ENCODE results near the gene TNS1. TPM values are rescaled to one million over a fixed set of nuclear protein-coding genes. Genes with fewer than 3 reads are reported as not detected.

The TNS1 gene
- polyA plus RNA-seq, 1 of the 3 experiments (the other 2 are of a cell fraction) = 12.1 TPM

GRCh38 chr2:217790681-217791392 is 212.0 kb downstream of the TNS1 start:
- POLR2A ChIA-PET = interaction anchor here (0.7 kb wide), 1 partner anchor 39 kb away, joined by 3 read pairs; no protein-coding TSS in a partner anchor
- 0 out of 4 replicates have a peak overlapping the region, but pooled peaks of 1 of the 2 experiments have one; percentile 14 for H3K27ac ChIP-seq (ENCODE audit: low read depth in 2 of 2, low read length in 1 of 2)
- no peaks in the 10 kb centered on the region for H3K27me3 ChIP-seq (ENCODE audit: insufficient read depth)
- no peaks in the 10 kb centered on the region for H3K9me2 ChIP-seq
- no peak overlapping the region for H3K9ac ChIP-seq
- no peak overlapping the region for H3K4me2 ChIP-seq
- WGBS (ENCODE audit: low lambda C conversion rate) = 48% methylated on average over 5 of the region's 5 CpGs
- H3K9me3 ChIP-seq = no peaks in the 10 kb centered on the region
- H3K4me1 ChIP-seq (ENCODE audit: control insufficient read depth in 1 of 2, insufficient read depth in 2 of 2, low read depth in 1 of 2, low read length in 1 of 2) = peaks cover 0 to 6% of the 10 kb centered on the region in 2 experiments; a peak in 1 of 4 replicates
- no peaks in the 10 kb centered on the region; the same call in 1 of the 2 replicates for H4K20me1 ChIP-seq (ENCODE audit: insufficient read depth)
- DNase-seq = peak; percentile 2
- H2AFZ ChIP-seq (ENCODE audit: low read depth) = no peak overlapping the region
- peak; percentile 65 for TF ChIP-seq FOSL2 (IDR thresholded peaks at IDR 0.05; ENCODE audit: borderline replicate concordance, low read depth)
- no peak for TF ChIP-seq TCF12 (IDR thresholded peaks at IDR 0.05)
- peaks cover 0 to 8% of the 10 kb centered on the region in 2 experiments for H3K36me3 ChIP-seq (replicated peaks in 1 of 2; ENCODE audit: control insufficient read depth in 1 of 2, insufficient read depth in 2 of 2, low read length in 1 of 2)
- CTCF ChIA-PET = interaction anchor here (1.0 to 18.5 kb wide), 14 partner anchors 12 to 277 kb away, joined by 3 to 666 read pairs (median 41); partner anchors contain the start of genes RUFY4 and TNS1
- peaks cover 40% of the 10 kb centered on the region for H3F3A ChIP-seq (replicated peaks; ENCODE audit: insufficient read depth)
- H3K4me3 ChIP-seq (ENCODE audit: low read depth in 2 of 2, low read length in 1 of 2) = no peak overlapping the region
- no peaks in the 10 kb centered on the region for H3K79me2 ChIP-seq (ENCODE audit: insufficient read depth)

GRCh38 chr2:217790195-217790594 is 212.6 kb downstream of the TNS1 start:
- H3K27me3 ChIP-seq (ENCODE audit: insufficient read depth) = no peaks in the 10 kb centered on the region
- DNase-seq = peak; percentile 6
- peaks cover 39% of the 10 kb centered on the region for H3F3A ChIP-seq (replicated peaks; ENCODE audit: insufficient read depth)
- ChIA-PET CTCF (interaction anchor here (1.0 to 18.5 kb wide), 19 partner anchors 13 to 278 kb away, joined by 3 to 666 read pairs (median 13); partner anchors contain the start of genes RUFY4 and TNS1), POLR2A (no interaction called here)
- H3K9ac ChIP-seq = no peak overlapping the region
- no peaks in the 10 kb centered on the region for H3K79me2 ChIP-seq (ENCODE audit: insufficient read depth)
- H3K9me2 ChIP-seq = no peaks in the 10 kb centered on the region
- no peaks in the 10 kb centered on the region; the same call in 1 of the 2 replicates for H4K20me1 ChIP-seq (ENCODE audit: insufficient read depth)
- H3K27ac ChIP-seq (ENCODE audit: low read depth in 2 of 2, low read length in 1 of 2) = 0 out of 4 replicates have a peak overlapping the region, but pooled peaks of 1 of the 2 experiments have one; percentile 14
- no peak for TF ChIP-seq MAX (IDR thresholded peaks at IDR 0.05; ENCODE audit: low read depth)
- TF ChIP-seq POLR2AphosphoS5 (IDR thresholded peaks at IDR 0.05; ENCODE audit: low read depth, low read length) = no peak
- TF ChIP-seq TEAD4 (IDR thresholded peaks at IDR 0.05; ENCODE audit: borderline replicate concordance, insufficient read depth) = no peak
- no peak for TF ChIP-seq JUND (IDR thresholded peaks at IDR 0.05)
- no peak for TF ChIP-seq NFIC (IDR thresholded peaks at IDR 0.05; ENCODE audit: borderline replicate concordance)
- no peak for TF ChIP-seq YY1 (IDR thresholded peaks at IDR 0.05; ENCODE audit: low read depth)
- TF ChIP-seq ZBTB33 (IDR thresholded peaks at IDR 0.05; ENCODE audit: borderline replicate concordance, low read depth) = no peak
- TF ChIP-seq MXI1 (IDR thresholded peaks at IDR 0.05; ENCODE audit: low read depth, low read length) = no peak
- no peak for TF ChIP-seq SMC3 (IDR thresholded peaks at IDR 0.05; ENCODE audit: low read depth, low read length)
- no peak for TF ChIP-seq FOXJ3 (CRISPR knock-in tag; IDR thresholded peaks at IDR 0.05)
- no peak for TF ChIP-seq RFX5 (IDR thresholded peaks at IDR 0.05; ENCODE audit: low read length)
- TF ChIP-seq NRF1 (IDR thresholded peaks at IDR 0.05; ENCODE audit: low read depth, low read length) = no peak
- no peak for TF ChIP-seq CTCF (IDR thresholded peaks at IDR 0.05)
- TF ChIP-seq RXRA (IDR thresholded peaks at IDR 0.05; ENCODE audit: borderline replicate concordance, low read depth) = no peak
- no peak for TF ChIP-seq TCF12 (IDR thresholded peaks at IDR 0.05)
- 91% methylated on average over 10 of the region's 10 CpGs for WGBS (ENCODE audit: low lambda C conversion rate)
- H3K36me3 ChIP-seq (replicated peaks in 1 of 2; ENCODE audit: control insufficient read depth in 1 of 2, insufficient read depth in 2 of 2, low read length in 1 of 2) = peaks cover 0 to 8% of the 10 kb centered on the region in 2 experiments
- H2AFZ ChIP-seq (ENCODE audit: low read depth) = no peak overlapping the region
- no peak overlapping the region for H3K4me2 ChIP-seq
- peaks cover 0 to 12% of the 10 kb centered on the region in 2 experiments; a peak in 1 of 4 replicates for H3K4me1 ChIP-seq (ENCODE audit: control insufficient read depth in 1 of 2, insufficient read depth in 2 of 2, low read depth in 1 of 2, low read length in 1 of 2)
- no peaks in the 10 kb centered on the region for H3K9me3 ChIP-seq
- no peak overlapping the region for H3K4me3 ChIP-seq (ENCODE audit: low read depth in 2 of 2, low read length in 1 of 2)
